HG02884 (cell line): ENCODE results near the gene ATXN7L1.

Source experiments
- ATAC-seq: cut with Tn5 transposase; IDR thresholded peaks from one replicate; pipeline ENCODE4 v1.9.1; 2021; ENCODE audit warnings: mild to moderate bottlenecking, moderate library complexity; ENCODE audit not compliant: unreplicated experiment

The ATXN7L1 gene

GRCh38 chr7:105751054-105751453, 125.3 kb downstream of the ATXN7L1 start:
- ATAC-seq = no peak

DNA sequence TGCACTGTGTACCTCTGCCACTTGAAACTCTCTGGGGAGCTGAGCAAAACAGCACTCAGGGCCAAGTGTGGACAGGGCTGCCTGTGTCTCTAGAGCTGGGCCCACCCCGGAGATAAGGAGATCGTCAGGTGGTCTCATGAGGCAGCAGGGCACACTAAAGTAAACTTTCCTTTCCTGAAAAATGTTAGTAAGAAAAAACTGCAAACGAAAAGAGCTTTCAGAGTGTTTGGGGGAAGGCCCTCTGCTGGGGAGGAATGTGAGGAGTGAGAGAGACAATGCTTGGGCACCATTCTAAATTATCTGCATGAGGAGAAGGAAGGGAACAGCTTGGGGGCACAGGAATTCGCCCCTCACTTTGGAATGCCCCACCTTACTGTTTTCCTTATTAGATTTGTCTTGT, 127.7 kb downstream of the ATXN7L1 start:
- no peak for ATAC-seq

DNA sequence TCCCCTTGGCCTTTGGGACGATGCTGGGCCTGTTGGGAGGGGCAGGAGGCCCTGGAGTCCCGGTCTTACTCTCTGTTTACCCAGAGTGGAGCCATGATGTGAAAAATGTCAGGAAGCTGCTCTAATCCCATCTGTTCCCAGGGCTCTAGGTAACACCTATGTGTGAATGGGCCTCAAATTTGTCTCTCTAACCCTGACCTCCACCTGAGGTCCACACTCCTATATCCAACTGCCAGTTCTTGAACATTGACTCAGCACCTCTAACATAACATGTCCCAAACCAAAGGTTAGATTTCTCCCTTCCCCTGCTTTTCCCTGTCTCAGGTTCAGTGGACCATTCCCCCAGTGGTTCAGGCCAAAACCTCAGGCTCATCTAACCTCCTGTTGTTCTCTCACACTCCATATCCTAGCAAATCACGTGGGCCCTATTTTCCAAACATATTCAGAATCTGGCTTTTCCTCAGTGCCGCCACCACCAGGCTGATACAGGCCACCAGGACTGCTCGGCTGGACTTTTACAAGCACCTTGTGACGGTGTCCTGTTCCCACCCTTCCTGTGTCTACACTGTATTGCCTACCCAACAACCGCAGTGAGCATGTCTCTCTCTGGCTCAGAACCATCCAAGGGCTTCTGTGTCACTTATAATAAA, 130.6 kb downstream of the ATXN7L1 start:
- no peak for ATAC-seq

GRCh38 chr7:105744258-105744657, 132.1 kb downstream of the ATXN7L1 start:
- ATAC-seq = no peak

- no peak for ATAC-seq
Observed at GRCh38 chr7:105743351-105744090, 132.9 kb downstream of the ATXN7L1 start.

- no peak for ATAC-seq
Observed at GRCh38 chr7:105742787-105743186, 133.6 kb downstream of the ATXN7L1 start.

DNA sequence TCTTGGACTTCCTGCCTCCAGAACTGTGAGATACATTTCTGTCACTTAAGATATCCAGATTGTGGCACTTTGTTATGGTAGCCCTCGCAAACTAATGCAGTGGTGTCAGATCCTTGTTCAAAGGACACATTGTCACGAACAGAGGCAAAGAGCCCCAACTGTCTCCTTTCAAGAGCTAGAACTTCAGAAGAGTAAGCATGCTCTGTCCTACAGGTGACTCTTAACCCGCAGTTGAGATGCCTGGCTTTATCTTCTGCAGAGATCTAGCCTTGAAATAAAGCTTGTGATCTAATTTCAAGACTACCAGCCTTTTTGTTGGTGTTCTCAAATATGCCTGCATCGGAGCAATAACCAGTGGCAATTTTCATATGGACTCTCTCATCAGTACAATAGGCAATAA, 134.4 kb downstream of the ATXN7L1 start:
- no peak for ATAC-seq

DNA sequence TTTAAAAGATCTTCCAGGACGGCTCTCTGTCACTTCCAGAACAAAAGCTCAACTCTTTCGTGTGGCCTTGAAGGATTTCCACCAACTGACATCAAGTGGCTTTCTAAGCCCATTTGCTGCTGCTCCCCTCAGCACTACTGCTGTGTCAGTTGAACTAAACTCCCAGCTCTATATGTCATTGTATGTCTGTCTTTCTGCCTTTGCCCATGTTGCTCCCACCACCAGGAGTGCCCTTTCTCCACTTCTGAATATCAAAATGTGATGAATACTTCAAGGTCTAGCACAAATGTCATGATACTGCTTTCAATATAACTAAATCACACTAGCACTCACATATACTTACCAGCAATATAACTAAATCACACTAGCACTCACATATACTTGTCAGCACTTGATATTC, 138.3 kb downstream of the ATXN7L1 start:
- no peak for ATAC-seq

- ATAC-seq = no peak
Observed at GRCh38 chr7:105734233-105734632, 142.2 kb downstream of the ATXN7L1 start.

DNA sequence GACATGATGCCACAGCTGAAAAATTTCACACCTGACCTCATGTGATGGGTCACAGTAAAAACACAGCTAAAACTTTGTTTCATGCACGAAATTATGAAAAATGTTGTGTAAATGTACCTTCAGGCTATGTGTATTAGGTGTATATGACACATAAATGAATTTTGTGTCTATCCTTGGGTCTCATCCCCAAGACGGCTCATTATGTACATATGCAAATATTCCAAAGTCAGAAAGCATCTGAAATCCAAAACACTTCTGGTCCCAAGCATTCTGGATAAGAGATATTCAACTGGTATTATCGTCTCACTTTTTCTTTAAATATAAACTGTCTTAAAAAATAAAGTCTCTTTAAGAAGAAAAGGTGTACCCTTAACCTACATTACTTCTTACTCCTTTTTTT, 145.4 kb downstream of the ATXN7L1 start:
- ATAC-seq = no peak

DNA sequence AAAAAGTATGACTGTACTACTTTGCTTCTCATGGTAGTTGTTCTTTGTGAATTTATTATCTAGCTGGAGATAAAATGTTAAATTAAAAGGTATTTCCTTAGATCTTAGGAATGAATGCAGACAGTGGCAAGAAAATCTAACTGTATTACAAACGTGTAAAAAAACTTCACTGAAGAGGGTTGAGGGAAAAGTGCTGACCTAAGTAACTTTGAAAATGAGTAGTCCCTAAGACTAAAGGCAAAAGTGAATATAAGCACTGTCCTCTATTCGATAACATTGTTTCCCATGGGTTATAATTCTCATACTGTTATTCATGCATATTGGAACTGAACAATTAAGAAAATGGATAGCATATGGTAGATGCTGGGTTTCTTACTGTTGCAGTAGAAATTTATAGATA, 148.4 kb downstream of the ATXN7L1 start:
- no peak for ATAC-seq

GRCh38 chr7:105724688-105725087, 151.7 kb downstream of the ATXN7L1 start:
- ATAC-seq = no peak

GRCh38 chr7:105723572-105723971, 152.8 kb downstream of the ATXN7L1 start:
- ATAC-seq = no peak

DNA sequence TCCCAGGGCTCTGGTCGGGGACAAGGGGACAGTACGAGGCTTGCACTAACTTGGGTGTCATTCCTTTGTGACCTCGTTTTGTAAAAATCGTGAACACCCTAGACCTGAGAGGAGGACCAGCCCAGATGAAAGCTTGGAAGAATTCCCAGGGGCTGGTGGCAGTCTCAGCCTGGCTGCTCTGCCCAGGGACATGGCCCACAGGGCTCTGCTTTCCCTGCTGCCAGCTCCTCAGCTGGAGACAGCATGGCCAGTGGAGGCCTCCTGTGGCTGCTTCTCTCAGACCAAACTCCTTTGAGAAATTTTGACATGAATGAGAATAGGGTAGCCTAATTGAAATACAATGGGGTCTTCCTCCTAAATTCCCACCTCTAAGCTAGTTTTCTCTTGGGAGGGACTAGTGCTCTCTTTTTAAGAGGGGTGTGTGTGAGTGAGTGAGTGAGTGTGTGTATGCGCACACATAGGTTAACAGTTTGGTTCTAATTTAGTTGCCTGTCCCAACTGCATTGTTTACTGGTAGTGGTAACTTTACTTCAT, 154.8 kb downstream of the ATXN7L1 start:
- no peak for ATAC-seq

GRCh38 chr7:105719919-105720318, 156.5 kb downstream of the ATXN7L1 start:
- ATAC-seq = no peak

- no peak for ATAC-seq
Observed at GRCh38 chr7:105719395-105719794, 157.0 kb downstream of the ATXN7L1 start.

DNA sequence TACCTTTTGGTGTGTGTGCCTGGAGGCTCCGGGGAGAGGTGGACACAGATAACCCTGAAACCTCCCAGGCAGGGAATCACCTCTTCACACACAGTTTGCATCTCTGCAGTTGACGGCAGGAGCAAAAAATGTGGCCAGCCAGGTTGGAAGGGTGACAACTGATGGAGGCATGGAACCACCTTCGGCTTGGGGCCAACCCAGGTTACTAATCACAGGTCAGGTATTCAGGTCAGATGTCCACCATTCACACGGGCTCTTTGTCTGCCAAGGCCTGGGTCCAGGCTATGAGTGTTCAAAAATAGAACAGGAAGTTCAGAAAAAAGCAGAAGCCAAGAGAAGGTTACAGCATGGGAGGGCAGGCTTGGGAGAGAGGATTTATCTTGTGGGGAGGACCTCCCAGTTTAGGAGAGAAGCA, 157.9 kb downstream of the ATXN7L1 start:
- no peak for ATAC-seq

- no peak for ATAC-seq
Observed at GRCh38 chr7:105715528-105715927, 160.9 kb downstream of the ATXN7L1 start.

DNA sequence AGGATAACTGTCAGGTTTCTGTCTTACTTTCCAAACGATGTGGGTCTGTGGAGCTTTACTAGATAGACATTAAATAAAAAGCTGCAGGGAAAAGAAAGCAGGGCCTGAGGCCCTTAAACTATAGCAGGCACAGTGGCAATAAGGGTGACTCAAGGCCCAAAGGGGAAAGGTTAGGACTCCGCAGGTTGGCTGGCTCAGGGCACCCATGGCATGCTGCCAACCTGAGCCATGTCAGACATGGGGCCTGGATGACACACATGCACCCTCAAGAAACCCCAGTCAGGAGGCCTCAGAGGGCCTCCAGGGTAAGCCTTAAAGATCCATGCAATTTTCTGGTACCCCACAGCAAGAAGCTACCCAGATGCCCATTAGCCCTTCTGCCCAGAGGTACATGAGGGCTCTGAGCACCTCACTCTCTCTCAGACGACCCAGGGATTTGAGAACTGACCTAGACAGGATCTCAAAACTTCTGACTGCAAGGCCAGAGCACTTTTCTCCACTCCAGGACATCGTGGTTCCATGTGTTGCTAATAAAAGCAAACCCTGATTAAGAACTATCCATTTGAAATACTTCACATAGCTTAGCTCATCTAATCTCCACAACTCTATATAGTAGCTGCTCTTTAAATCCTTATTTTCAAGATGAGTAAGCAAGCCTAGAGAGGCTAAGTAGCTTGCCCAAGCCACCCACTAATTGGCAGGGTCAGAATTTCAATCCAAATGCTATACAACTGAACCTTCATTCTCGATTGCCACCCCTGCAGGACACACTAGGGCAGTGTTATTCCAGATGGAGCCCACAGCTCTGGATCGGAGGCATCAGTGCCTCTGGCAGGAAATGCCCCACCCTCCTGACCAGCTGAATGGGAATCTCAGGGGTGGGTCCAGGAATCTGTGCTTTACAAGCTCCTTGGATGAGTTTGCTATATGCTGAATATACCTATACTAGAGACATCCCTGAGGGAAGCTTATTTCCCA, 162.6 kb downstream of the ATXN7L1 start:
- ATAC-seq = no peak

- no peak for ATAC-seq
Observed at GRCh38 chr7:105712877-105713276, 163.5 kb downstream of the ATXN7L1 start.

- ATAC-seq = no peak
Observed at GRCh38 chr7:105711726-105712402, 164.5 kb downstream of the ATXN7L1 start.
